Adrenal gland (tissue), 5 donors: ENCODE measurements around the gene SEMA4F.

Experiments
- POLR2A ChIP-seq, 2 donors: fragments of 450-650 bp; IDR thresholded peaks; one replicate each; pipeline ENCODE4 v1.6.1; 2017; ENCODE audit warnings: antibody characterized with exemption in 2 of 2, mild to moderate bottlenecking in 2 of 2, moderate library complexity in 1 of 2
- TF ChIP-seq, protein P1 (sequence below), 6 experiments: fragments of 450-650 bp in 4 of 6; fragments of 200-600 bp in 2 of 6; sonication (generic) in 1 of 6; IDR thresholded peaks; 1 replicate in 5 of 6; 2 replicates in 1 of 6; pipeline versions ENCODE4 v1.5.1 to v1.8.0; 2016 to 2021; ENCODE audit warnings: antibody characterized with exemption in 6 of 6, mild to moderate bottlenecking in 2 of 6, moderate library complexity in 1 of 6
- donor health status: DM: no; HTN: no; CAD: no.

DNA sequence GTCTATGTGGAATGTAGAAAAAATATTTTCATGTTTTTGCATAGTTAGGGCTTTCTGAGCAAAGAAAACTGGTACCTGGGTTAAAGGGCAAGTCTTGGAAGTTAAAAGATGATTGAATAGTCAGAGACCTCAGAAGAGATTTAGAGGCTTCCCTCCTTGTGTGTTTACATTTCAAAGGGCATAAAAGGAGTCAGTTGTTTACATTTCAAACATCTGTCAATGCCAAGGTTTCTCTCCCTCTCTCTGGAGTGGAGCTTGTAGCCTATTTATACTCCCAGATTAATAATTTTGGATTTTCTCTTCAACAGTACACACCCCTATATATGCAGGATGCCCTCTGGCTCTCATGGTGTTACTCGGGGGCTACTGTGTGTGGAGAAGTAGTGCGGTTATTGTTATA, 14.5 kb upstream of the SEMA4F start:
- TF ChIP-seq, protein P1, sequence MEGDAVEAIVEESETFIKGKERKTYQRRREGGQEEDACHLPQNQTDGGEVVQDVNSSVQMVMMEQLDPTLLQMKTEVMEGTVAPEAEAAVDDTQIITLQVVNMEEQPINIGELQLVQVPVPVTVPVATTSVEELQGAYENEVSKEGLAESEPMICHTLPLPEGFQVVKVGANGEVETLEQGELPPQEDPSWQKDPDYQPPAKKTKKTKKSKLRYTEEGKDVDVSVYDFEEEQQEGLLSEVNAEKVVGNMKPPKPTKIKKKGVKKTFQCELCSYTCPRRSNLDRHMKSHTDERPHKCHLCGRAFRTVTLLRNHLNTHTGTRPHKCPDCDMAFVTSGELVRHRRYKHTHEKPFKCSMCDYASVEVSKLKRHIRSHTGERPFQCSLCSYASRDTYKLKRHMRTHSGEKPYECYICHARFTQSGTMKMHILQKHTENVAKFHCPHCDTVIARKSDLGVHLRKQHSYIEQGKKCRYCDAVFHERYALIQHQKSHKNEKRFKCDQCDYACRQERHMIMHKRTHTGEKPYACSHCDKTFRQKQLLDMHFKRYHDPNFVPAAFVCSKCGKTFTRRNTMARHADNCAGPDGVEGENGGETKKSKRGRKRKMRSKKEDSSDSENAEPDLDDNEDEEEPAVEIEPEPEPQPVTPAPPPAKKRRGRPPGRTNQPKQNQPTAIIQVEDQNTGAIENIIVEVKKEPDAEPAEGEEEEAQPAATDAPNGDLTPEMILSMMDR (IDR thresholded peaks at IDR 0.05): no peak
- no peak for TF ChIP-seq POLR2A (IDR thresholded peaks at IDR 0.05)
